Smooth muscle cell (in vitro differentiated cells): ENCODE data around the gene SCN1B. TPM values are rescaled to one million over a fixed set of nuclear protein-coding genes. Genes with fewer than 3 reads are reported as not detected.
"Not testable (repeated sequence)": the region's sequence is repeated elsewhere in the genome, so short reads cannot be mapped to it uniquely, and the experiment has no call there.

Source experiments
- DNase-seq: peaks from one replicate; lab custom pipeline; 2025; ENCODE audit not compliant: unreplicated experiment; lab: John Stamatoyannopoulos, UW
- H2AFZ ChIP-seq: fragments of 200-600 bp; sonication (generic); 2 replicates; pipeline ENCODE4 v1.6.0; 2016; ENCODE audit warnings: antibody characterized with exemption, low read depth, mild to moderate bottlenecking
- H3F3A ChIP-seq: fragments of 200-600 bp; sonication (generic); 2 replicates; pipeline ENCODE4 v1.6.0; 2017; ENCODE audit warnings: antibody characterized with exemption, low read depth
- H3K27ac ChIP-seq: fragments of 200-600 bp; sonication (generic); 2 replicates; pipeline ENCODE4 v1.5.1; 2016; ENCODE audit warnings: low read depth, mild to moderate bottlenecking
- H3K27me3 ChIP-seq: fragments of 200-600 bp; sonication (generic); 2 replicates; pipeline ENCODE4 v1.6.1; 2016; ENCODE audit warnings: low read depth, mild to moderate bottlenecking
- H3K36me3 ChIP-seq: fragments of 200-600 bp; sonication (generic); 2 replicates; pipeline ENCODE4 v1.5.1; 2016; ENCODE audit warnings: low read depth
- H3K4me1 ChIP-seq: fragments of 200-600 bp; sonication (generic); 2 replicates; pipeline ENCODE4 v1.5.1; 2016; ENCODE audit warnings: low read depth
- H3K4me2 ChIP-seq: fragments of 200-600 bp; sonication (generic); 2 replicates; pipeline ENCODE4 v1.6.0; 2016; ENCODE audit warnings: mild to moderate bottlenecking
- H3K4me3 ChIP-seq: fragments of 200-600 bp; sonication (generic); 2 replicates; pipeline ENCODE4 v1.5.1; 2016; ENCODE audit warnings: mild to moderate bottlenecking
- H3K79me2 ChIP-seq: fragments of 200-600 bp; sonication (generic); 2 replicates; pipeline ENCODE4 v1.6.0; 2016; ENCODE audit warnings: low read depth, mild to moderate bottlenecking
- H3K9ac ChIP-seq: fragments of 200-600 bp; sonication (generic); 2 replicates; pipeline ENCODE4 v1.6.0; 2016; ENCODE audit warnings: low read depth
- H3K9me3 ChIP-seq: fragments of 200-600 bp; sonication (generic); replicated peaks from 2 replicates; pipeline ENCODE4 v1.5.1; 2016; ENCODE audit warnings: low read depth
- H4K20me1 ChIP-seq: fragments of 200-600 bp; sonication (generic); 2 replicates; pipeline ENCODE4 v1.6.0; 2016; ENCODE audit warnings: low read depth
- CTCF ChIP-seq: fragments of 200-600 bp; sonication (generic); IDR thresholded peaks from 2 replicates; pipeline ENCODE4 v1.5.1; 2017; ENCODE audit warnings: borderline replicate concordance, mild to moderate bottlenecking, antibody characterized with exemption; ENCODE audit not compliant: insufficient read depth, poor library complexity, severe bottlenecking
- WGBS: methylation state at CpG from one replicate; pipeline ENCODE4 v1.1.7; 2016; ENCODE audit warnings: low lambda C conversion rate; 5-methylcytosine and 5-hydroxymethylcytosine counted together
- polyA plus RNA-seq: library from polyadenylated mRNA; unstranded; fragments of >200 nt; fragmentation: Nextera tagmentation; extraction: Ambion mirVana; gene quantifications from 2 replicates; pipeline ENCODE4 v1.2.1, GENCODE V29; 2016
- total RNA-seq: library from RNA; depleted of rRNA; stranded (reverse); fragments of >200 nt; gene quantifications from 2 replicates; pipeline ENCODE4 v1.2.3, GENCODE V29; 2014

SCN1B gene
- total and polyA plus RNA-seq, 2 experiments from 2014 or later: 0.99 to 2.2 TPM

- H3K4me2 ChIP-seq: no peak overlapping the region
- 96% methylated on average over 9 of the region's 11 CpGs for WGBS
- H3K27ac ChIP-seq: no peak overlapping the region
- peaks cover 91% of the 10 kb centered on the region for H4K20me1 ChIP-seq
- no peaks in the 10 kb centered on the region for H3K27me3 ChIP-seq
- no peak overlapping the region for H3K4me3 ChIP-seq
- H3K9ac ChIP-seq: no peak overlapping the region
- peaks cover 65% of the 10 kb centered on the region for H3K79me2 ChIP-seq
- TF ChIP-seq CTCF: no peak
- no peaks in the 10 kb centered on the region for H3K36me3 ChIP-seq
- H3F3A ChIP-seq: no peaks in the 10 kb centered on the region
- DNase-seq: no peak
- no peak overlapping the region for H2AFZ ChIP-seq
- peaks cover 13% of the 10 kb centered on the region for H3K4me1 ChIP-seq
- H3K9me3 ChIP-seq: no peaks in the 10 kb centered on the region
Measured at GRCh38 chr19:35005256-35005977, 24.9 kb upstream of the SCN1B start.

GRCh38 chr19:35006007-35006341 lies 24.3 kb upstream of the SCN1B start:
- not testable (repeated sequence) for H3K4me2 ChIP-seq, H3K27me3 ChIP-seq, H3F3A ChIP-seq, H3K36me3 ChIP-seq, H3K4me3 ChIP-seq, H3K9ac ChIP-seq, H2AFZ ChIP-seq, DNase-seq, H3K9me3 ChIP-seq
- Histone ChIP-seq H4K20me1 (peaks cover 88% of the 10 kb centered on the region), H3K27ac (peak overlapping the region; percentile 1), H3K79me2 (peaks cover 60% of the 10 kb centered on the region), H3K4me1 (peaks cover 12% of the 10 kb centered on the region)
- 97% methylated on average over 6 of the region's 6 CpGs for WGBS

GRCh38 chr19:35006342-35006998 lies 23.8 kb upstream of the SCN1B start:
- Histone ChIP-seq H3K9ac (no peak overlapping the region), H3K4me3 (no peak overlapping the region), H3K4me1 (peaks cover 7% of the 10 kb centered on the region), H3F3A (no peaks in the 10 kb centered on the region), H4K20me1 (peaks cover 84% of the 10 kb centered on the region), H3K36me3 (no peaks in the 10 kb centered on the region), H3K27ac (peak overlapping the region; percentile 1), H3K9me3 (no peaks in the 10 kb centered on the region), H3K4me2 (no peak overlapping the region), H3K79me2 (peaks cover 55% of the 10 kb centered on the region), H3K27me3 (no peaks in the 10 kb centered on the region), H2AFZ (no peak overlapping the region)
- DNase-seq: no peak
- no peak for TF ChIP-seq CTCF
- WGBS: 76% methylated on average over 15 of the region's 15 CpGs

- Histone ChIP-seq H2AFZ (no peak overlapping the region), H3K4me2 (no peak overlapping the region), H3K9me3 (no peaks in the 10 kb centered on the region), H3K4me1 (peaks cover 2% of the 10 kb centered on the region), H3K9ac (no peak overlapping the region), H3F3A (no peaks in the 10 kb centered on the region), H3K27ac (no peak overlapping the region), H3K27me3 (no peaks in the 10 kb centered on the region), H4K20me1 (peaks cover 78% of the 10 kb centered on the region), H3K36me3 (no peaks in the 10 kb centered on the region), H3K79me2 (peaks cover 50% of the 10 kb centered on the region), H3K4me3 (no peak overlapping the region)
- no peak for TF ChIP-seq CTCF
- DNase-seq: no peak
- WGBS: 99% methylated on average over 5 of the region's 5 CpGs
Measured at GRCh38 chr19:35006999-35007365, 23.3 kb upstream of the SCN1B start.

- H3K79me2 ChIP-seq: peaks cover 46% of the 10 kb centered on the region
- peaks cover 74% of the 10 kb centered on the region for H4K20me1 ChIP-seq
- H3K9me3 ChIP-seq, H3K36me3 ChIP-seq, H3K9ac ChIP-seq, H3K4me2 ChIP-seq, H3K4me1 ChIP-seq, H2AFZ ChIP-seq, H3F3A ChIP-seq, H3K27ac ChIP-seq, H3K4me3 ChIP-seq, DNase-seq, H3K27me3 ChIP-seq: not testable (repeated sequence)
- over 99% methylated on average over 8 of the region's 8 CpGs for WGBS
Measured at GRCh38 chr19:35007427-35007826, 22.8 kb upstream of the SCN1B start.
